Stimulated activated CD8-positive, alpha-beta memory T cell treated with anti-CD3 and anti-CD28 coated beads, Interleukin-7, amount 100 ng/mL, for 48 hours (primary cell): ENCODE measurements around the gene PLD1.

Source experiments
- DNase-seq, 2 donors: peaks; one replicate each; pipeline ENCODE4 v3.0.0-alpha.2; 2020; ENCODE audit warnings: low read depth in 1 of 2; ENCODE audit errors: extremely low read depth in 1 of 2

PLD1 gene

DNA sequence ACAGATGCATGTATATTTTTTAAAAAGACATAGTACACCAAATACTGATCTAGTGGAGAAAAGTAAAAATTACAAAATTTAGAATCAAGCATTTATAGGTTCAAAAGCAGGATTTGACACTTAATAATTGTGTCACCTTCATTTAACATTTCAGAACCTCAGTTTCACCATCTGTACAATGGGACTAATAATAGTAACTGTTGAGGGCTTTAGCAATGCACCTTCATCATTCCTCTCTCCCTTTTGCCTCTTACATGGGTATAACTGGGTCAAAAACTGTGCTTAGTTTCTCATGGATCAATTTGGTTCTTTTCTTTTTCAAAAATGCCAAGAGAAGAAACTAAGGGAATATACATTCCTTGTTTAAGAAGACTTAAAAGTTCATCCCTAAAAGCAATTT, 27.4 kb upstream of the PLD1 start:
- DNase-seq: no peak

DNA sequence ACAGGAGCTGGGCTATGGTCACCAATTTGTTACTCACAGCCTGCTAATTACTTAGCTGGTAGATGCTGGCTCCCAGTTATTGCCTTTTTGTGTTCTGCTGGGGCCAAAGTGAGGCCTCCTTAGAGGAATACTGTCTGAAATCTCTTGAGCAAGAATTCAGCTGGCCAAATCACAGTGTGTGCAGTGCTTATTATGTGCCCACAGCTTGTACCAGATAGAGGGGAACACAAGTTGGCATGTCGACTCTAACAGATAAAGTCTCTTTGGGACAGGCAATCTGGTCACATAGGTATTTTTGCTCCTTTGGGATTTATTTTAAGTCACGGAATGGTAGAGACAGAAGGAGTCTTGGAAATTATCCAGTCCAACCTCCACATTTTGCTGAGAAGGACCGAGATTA, 26.6 kb upstream of the PLD1 start:
- DNase-seq: no peak

DNA sequence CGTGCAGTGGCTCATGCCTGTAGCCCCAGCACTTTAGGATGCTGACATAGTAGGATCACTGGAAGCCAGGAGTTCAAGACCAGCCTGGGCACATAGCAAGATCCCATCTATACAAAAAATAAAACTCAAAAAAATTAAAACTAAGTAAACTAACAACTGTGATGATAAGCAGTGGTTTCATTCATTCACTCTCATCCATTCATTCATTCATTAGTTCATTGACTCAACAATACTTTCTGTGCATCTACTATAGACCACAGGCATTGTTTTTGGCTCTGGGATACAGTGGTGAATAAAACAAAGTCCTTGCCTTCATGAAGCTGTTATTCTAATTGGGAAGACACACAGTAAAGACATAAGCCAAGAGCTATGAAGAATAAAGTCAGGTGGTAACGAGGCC, 25.3 kb upstream of the PLD1 start:
- no peak for DNase-seq

DNA sequence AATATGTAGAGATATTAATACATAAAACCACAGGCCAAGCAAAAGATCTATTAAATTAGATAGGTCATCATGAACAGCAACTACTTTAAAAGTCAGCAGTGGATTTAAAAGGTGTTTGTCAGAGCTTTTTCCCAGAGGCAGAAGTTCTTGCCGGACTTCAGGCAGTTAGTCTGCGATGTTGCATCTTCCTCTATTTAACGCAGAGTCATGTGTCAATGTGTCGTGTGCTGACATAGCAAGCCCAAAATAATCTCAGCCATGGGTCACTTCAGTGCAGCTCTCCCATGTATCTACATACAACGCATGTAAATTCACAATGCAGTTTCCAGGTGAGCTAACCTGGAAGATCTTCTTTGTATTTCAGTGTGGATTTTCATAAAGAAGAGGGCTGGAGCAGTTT, 24.8 kb upstream of the PLD1 start:
- no peak for DNase-seq

DNA sequence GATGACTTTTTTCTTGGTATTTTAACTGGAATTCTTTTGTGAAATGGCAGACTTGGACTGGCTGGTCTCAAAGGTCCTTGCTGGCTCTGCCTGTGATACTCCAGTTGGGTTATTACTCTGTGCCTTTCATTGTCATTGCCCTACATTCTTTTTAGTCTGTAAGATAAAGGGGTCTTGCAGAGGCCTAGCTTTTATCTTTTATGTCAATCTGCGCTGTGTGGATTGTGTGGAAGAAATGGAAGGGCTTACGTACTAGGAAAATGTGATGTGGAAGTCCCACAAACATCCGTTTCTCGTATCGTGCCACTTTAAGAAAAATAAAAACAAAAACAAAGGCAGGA, 24.1 kb upstream of the PLD1 start:
- no peak for DNase-seq

DNA sequence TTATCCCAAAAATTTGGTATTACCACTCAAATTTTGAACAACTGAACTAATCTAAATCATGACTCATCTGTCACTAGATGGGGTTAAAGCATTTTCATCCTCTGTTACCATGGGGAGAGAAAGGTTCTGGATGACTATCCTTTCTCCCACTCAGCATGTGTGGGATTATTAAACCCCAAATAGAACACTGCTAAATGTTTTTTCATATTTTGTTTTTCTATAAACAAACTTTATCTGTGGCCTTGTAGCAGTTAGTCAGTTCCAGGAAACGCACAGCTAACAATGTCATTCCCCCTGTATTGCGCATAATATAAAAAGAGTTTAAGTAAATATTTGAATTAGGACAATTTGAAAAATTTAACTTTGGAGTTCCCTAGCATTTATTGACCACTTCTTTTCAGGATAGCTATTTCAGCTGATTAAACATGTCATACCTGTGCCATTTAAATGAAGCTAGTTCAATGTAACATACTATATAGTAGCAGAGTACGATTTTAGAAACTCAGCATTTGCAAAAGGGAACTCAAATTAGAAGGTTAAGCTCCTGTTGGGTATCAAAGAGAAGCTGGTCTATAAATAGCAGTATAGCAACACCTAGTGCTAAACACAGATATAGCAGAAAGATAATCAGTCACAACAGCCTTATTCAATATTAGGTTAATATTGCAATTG, 23.6 kb upstream of the PLD1 start:
- no peak for DNase-seq

DNA sequence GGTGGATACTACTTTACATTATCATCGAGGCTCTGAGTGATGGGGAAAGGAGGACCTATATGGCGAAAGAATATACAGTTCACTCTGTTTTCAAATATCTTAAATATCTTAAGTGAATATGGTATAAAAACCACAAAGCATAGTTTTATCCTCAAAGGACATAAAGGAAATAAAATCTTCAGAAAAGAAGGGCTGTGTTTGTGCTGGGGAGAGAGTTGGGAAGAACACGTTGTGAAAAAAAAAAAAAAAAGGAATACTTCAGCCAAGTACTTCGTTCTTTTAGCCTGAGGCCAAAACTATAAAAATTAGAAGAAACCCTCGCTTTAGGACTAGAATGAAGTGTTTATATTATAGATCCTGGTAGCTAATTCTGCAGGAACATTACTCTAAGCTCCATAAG, 22.7 kb upstream of the PLD1 start:
- DNase-seq: no peak

DNA sequence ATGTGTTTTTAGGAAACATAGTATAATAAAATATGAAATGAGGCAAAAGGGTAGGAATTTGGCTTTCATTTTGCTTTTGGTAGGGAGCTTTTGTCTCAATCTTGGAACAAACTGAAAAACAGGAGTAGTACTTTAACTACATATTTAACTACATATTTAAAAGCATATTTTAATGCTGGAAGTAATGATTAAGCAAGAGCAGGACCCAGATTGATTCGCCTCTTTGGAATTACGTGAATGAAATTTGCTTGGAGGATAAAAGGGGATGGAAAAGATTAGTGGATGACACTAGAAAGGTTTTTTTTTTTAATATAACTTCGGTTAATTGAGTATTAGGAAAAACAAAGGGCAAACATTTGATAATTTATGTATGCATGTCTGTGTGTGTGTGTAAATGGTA, 21.7 kb upstream of the PLD1 start:
- no peak for DNase-seq

DNA sequence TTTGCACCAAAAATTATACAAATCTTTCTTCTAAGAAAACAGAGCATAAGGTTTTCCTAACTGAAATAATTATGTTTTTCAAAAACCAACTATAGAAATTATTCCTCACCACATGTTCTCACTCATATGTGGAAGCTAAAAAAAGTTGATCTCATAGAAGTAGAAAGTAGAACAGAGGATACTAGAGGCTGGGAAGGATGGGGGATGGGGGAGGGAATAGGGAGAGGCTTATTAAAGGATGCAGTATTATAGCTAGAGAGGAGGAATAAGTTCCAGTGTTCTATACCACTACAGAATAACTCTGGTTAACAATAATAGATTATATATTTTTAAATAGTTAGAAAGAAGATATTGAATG, 20.2 kb upstream of the PLD1 start:
- no peak for DNase-seq

DNA sequence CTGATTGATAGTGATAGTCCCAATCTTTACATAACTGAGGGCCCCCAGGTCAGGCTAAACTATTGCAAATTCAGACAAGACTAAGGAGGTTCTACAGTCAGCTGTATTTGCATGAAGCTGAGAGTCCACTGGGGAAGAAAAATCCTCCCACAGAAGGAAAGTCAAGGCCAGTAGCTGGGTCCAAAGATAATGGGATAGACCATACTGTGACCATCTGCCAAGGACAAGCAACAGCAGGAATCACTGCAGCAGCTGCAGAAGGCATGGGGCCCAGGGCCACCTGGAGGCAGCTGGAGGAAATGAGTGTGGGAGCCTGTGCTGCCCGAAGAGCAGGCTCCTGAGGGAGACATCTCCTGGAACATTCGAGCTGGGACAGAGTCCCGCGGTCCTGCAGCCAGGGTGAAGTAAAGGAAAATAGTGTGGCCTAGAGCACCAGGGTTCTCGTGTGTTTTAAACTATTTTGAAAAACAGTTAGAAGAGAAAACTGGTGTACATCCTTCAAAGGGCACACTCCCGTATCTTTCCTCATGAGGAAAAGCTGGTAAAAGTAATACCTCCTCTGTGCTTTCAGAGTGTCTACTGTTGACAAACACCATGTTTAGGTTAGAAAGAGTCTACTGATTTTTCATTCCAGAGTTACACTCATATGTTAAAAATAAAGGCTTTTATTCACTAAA, 19.7 kb upstream of the PLD1 start:
- no peak for DNase-seq

DNA sequence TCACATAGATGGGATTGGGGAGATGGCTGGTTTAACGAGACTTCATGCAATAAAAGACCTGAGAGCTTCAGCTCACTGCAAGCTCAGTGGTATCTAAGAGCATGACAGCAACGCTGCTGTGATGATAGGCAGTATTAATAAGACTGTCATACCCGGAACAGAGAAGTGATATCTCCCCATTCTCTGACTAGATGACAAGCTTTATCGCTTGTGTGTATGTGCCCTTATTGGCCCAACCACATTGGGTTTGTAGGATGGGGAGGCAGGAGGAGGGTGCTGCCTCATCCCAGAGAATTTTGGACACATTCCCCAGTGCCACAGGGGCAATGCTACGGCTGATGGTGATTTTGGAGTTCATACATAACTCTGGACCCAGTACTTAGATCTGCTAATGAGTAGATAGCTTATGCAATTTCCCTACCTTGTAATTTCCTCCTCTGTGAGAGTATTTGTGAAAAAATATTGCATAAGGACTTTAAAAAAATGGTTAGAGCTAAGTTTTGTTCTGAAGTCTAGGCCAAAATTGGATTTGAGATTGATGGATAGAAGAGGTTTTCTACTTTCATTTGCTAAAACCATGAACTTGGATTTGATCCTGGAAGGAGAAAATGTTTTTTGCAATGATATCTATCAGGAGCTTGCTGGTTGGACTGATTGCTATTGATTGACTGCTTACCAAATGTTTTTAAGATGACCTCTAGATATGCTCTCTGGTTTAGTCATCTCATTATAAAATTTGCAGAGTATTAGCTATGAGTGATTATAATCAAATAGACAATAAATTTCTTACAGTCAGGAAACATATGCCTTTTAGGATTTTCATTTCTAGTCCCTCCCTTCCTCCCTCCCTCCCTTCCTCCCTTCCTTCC, 18.9 kb upstream of the PLD1 start:
- DNase-seq: no peak

DNA sequence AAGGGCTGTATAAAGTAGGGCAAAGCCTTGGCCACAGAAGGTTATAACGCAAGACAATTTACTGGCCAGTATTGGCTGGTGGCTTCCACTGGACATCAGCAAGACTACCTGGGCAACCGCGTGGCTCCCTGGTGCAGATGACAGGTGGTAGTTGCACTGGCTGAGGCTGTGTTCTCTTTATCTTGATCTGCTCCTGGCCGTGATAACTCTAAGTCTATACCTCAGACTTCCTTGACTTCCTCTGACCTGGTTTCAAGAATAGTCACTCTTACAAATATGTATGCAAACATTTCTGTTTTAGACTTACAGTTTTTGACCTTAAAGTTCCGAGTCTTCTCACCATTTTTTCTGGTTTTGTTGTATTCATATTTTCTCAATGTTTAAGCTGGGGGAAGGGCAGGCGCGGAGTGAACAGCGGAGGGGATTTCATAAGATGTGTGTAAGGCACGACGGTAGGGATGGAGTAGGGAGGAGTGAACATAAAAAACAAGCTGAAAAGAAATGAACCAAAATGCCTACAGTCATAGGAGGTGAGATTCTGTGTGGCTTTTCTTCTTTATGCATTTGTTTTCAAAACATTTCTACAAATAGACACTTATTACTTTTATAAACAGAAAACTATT, 17.7 kb upstream of the PLD1 start:
- DNase-seq: no peak

DNA sequence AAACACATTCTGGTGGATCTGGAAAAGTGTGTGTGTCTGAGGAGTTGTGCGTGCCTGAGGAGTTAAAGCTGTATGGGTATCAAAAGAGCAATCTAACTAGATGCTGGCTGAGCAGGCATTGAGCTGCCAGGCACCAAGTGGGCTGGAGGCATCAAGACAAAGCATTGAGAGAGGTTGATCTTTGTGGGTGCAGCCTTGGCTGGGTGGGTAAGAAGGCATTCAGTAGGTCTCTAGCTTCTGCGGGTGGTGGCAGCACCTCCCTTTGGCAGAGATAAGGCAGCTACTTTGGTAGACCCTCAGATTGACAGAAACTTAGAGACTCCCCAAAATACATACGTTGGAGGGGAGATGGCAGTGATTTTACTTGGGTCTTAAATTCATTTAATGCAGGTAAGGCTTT, 17.1 kb upstream of the PLD1 start:
- no peak for DNase-seq

DNA sequence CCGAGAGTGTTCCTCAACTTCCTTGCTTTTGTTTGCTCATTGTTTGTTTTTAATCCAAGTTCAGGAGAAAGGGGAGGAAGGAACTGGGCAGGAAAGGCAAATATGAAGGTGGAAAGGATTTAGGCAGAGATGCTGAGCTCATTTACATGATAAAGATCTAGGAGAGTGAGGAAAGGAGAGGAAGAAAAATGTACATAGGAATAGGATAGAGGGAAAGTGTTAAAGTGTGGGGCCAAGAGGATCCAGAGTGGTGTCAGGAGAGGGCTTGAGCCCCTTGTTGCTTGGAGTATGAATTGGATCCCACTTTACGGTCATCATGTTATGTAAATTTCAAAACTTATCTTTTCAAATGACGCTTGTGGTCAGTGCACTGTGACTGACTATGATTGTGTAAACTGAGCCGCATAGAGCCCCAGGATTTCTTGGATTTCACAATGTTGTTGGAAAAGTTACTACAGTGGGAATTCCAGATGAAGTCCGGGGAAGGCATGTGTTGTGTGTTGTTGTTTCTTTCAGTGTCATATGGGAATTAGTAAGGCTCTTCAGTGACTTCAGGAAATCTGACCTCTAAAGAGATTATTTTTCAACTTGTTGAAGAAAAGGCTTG, 15.0 kb upstream of the PLD1 start:
- DNase-seq: no peak

DNA sequence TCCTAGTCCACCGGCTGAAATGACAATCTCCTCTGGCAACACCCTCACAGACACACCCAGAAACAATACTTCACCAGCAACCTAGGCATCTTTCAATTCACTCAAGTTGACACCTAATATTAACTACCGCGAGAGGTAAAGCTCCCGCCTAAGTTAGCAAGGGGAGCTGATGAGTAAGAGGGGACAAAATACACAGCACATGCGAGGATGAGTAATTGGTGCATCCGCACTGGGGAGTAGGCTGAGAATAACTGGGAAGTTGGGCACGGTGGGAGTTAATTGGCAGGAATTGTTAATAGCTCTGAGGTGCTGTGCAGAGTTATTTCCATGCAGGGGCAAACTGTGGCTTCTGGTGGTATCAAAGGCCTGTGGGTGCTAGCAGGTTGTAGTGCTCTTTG, 14.5 kb upstream of the PLD1 start:
- no peak for DNase-seq

DNA sequence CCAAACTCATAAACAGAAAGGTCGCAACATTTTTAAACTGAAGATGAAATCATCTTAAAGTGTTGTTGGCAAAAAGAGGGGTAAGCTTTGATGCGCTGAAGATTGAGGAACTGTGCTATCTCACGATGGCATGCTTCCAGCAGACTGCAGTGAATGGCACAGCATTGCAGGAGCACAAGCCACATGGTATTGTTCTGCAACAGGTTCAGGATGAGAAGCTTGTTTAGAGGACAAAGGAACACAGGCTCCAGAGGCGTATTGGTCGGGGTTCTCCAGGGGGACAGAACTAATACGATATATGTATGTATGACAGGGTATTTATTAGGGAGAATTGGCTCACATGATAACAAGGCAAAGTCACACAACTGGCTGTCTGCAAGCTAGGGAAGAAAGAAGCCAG, 13.8 kb upstream of the PLD1 start:
- no peak for DNase-seq

DNA sequence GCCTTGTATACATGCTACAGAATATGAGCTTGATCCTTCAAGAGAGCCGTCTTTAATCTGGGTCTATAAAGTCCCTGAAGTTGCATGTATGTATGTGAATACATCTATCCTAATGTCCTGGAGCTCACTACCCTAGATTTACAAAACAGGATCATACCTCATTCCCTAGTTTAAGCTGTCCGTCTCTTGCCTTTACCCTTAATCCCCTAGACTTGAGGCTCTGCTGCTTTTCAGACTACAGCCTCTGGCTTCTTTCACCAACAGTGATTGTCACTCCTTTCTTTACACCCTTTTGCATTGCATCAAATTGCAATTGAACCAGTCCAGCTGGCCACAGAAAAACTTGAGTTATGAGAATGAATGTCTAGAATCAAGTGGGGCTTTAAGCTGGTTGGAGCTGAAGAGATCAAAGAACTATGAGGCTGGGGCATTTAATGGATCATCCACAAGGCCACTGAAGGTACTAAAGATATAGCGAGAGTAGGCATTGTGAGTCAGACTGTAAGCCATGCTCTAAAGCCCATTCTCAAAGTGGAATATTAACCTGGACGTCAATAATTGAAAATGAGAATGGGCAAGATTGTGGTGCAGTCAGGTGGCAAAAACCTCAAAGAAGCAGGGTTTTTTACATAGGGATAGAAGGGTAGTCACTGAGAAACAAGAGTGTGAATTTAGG, 12.3 kb upstream of the PLD1 start:
- no peak for DNase-seq

DNA sequence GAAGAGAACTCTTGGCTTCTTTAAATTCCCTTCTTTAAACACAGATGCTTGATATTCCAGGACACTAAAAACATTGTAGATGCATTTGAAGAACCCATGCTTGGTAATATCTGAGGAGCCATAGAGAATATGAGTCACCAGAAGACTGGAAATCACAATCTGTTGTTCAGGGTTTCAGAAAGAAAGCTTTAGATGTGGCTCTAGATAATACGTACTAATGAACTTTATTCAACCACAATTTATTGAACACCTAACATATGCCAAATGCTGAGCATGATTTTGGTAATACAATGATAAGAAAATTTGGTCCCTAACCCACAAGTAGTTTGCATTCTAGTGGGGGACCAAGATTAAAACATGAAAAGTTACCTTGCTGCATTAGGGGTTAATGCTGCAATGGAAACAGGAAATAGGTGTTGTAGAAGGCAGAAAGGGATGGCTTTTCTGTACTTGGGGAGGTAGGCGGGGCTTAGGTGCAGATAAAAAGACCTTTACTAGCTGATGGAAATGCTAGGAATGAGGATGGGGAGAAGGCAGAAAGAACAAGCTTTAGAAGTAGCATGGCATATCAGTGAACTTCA, 11.6 kb upstream of the PLD1 start:
- DNase-seq: no peak

DNA sequence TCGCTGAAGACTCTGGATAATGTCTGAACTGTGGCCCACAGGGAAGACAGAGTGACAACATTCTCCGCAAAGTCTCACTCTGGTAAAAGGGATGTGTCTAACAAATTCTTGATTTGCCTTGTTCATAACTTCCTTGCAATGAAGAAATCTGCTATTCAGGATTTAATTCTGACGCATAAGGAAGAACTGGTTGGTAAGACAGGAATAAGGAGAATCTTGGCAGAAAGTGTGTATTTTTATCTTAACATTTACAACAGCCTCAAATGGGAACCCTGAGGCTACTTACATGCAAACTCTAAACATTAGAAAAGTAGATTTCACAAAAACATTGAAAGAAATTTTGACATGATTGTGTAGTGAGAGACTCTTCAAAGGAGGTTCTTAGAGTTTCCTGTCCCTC, 10.8 kb upstream of the PLD1 start:
- no peak for DNase-seq

DNA sequence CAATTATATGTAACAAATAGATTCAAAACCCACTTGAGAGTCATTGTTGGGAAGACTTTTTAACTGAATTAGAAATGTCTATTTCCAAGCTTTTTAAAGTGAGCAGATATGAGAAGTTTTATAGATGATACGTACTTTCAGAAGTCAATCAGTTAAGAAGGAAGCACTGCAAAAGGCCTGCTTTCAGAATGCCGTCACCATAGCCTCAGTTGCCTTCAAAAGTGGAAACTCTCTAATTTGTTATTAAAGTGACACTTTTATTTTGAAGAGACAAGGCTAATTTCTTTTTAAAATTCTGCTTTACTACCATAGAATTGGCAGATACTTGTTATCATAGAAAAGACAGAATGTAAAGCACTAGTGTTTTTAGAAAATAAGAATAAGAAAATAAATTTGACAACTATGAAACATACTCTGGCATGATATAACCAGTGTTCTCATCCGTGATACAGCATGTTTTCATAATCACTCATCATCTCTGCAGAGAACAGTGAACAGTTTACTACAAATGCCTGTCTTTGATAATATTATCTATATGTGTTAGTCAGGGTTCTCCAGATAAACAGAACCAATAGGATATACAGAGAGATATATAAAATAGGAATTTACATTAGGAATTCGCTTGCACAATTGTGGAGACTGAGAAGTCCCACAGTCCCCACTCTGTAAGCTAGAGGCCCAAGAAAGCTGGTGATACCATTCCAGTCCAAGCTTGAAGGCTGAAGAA, 7.0 kb upstream of the PLD1 start:
- no peak for DNase-seq
